Measurements from ENCODE around the gene PADI4. TPM values are rescaled to one million over a fixed set of nuclear protein-coding genes. Genes with fewer than 3 reads are reported as not detected.
"Not testable (repeated sequence)": the region's sequence is repeated elsewhere in the genome, so short reads cannot be mapped to it uniquely, and the experiment has no call there.

The PADI4 gene
- total RNA-seq, 1 donor from 2014 or later, result not detected

DNA sequence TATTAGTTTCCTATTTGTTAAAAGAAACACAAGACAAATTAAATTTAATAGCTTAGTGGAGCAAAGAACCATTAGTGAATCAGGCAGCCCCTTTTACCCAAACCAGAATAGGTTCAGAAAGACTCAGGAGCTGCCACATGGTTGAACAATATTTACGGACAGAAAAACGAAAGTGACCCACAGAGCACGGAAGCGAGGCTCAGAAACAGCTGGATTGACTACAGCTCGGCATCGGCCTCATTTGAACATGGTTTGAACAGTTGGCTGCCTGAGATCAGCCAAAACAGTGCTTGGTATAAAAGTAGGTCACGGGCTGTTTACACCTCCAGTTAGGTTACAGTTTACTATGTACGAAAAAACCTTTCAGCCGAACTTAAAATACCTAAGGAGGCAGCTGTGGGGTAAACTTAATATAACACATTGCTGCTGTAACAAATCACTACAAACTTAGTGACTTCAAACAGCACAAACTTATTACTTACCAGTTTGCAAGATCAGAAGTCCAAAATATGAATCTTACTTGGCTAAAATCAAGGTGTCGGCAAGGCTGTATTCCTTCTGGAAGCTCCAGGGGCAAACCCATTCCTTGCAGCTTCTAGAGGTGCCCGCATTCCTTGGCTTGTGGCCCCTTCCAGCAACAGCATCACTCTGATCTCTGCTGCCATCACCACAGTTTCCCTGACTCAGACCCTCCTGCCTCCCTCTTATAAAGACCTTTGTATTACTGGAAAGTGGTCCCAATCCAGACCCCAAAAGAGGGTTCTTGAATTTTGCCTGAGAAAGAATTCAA, 11.8 kb downstream of the PADI4 start:
- intact Hi-C loops (cut with DNase I), result no loop called here
- Histone ChIP-seq H3K9me3 (no peaks in the 10 kb centered on the region), H3K4me1 (no peaks in the 10 kb centered on the region), H3K27me3 (no peaks in the 10 kb centered on the region), H3K27ac (no peak overlapping the region), H3K36me3 (no peaks in the 10 kb centered on the region), H3K4me3 (no peak overlapping the region)
- no peak for DNase-seq (ENCODE audit: low spot score in 2 of 2)
- TF ChIP-seq, protein P1, sequence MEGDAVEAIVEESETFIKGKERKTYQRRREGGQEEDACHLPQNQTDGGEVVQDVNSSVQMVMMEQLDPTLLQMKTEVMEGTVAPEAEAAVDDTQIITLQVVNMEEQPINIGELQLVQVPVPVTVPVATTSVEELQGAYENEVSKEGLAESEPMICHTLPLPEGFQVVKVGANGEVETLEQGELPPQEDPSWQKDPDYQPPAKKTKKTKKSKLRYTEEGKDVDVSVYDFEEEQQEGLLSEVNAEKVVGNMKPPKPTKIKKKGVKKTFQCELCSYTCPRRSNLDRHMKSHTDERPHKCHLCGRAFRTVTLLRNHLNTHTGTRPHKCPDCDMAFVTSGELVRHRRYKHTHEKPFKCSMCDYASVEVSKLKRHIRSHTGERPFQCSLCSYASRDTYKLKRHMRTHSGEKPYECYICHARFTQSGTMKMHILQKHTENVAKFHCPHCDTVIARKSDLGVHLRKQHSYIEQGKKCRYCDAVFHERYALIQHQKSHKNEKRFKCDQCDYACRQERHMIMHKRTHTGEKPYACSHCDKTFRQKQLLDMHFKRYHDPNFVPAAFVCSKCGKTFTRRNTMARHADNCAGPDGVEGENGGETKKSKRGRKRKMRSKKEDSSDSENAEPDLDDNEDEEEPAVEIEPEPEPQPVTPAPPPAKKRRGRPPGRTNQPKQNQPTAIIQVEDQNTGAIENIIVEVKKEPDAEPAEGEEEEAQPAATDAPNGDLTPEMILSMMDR (IDR thresholded peaks at IDR 0.05), result no peak

DNA sequence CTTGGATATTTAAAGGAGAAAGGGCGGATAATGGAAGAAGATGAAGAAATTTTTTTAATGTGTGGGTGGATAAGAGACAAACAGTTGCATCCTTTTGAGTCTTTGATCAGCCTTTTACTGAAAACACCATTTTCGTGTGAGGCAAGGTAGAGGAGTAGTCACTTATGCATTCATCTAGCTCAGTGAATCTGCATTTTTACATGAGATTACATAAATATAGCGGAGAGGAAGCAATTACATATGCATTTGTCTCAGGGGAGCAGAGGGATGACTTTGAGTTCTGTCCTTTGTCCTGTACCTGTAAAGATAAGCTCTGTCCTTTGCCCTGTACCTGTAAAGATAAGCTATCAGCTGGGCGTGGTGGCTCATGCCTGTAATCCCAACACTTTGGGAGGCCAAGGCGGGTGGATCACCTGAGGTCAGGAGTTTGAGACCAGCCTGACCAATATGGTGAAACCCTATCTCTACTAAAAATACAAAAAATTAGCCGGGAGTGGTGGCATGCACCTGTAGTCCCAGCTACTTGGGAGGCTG, 13.9 kb downstream of the PADI4 start:
- H3K4me1 ChIP-seq; H3K27me3 ChIP-seq; H3K4me3 ChIP-seq; H3K9me3 ChIP-seq; H3K36me3 ChIP-seq; DNase-seq (ENCODE audit: low spot score in 2 of 2); H3K27ac ChIP-seq; intact Hi-C loops (cut with DNase I): not testable (repeated sequence)

DNA sequence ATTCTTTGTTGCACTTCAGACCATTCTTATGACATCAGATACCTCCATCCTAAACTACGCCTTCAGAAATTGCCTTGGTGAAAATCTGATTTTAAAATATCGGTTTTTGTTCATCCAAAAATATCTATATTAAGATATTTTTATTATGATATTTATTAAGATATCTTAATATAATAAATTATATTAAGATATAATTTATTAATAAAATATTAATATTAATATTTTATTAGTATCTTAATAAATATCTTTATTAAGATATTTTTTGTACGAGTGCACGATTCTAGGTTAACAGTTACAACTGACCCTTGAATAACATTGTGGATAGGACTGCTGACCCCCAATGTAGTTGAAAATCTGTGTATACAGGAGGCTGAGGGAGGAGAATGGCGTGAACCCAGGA, 20.9 kb downstream of the PADI4 start:
- no peaks in the 10 kb centered on the region for H3K9me3 ChIP-seq
- H3K27ac ChIP-seq, result no peak overlapping the region
- intact Hi-C loops (cut with DNase I), result no loop called here
- DNase-seq (ENCODE audit: low spot score in 2 of 2), result no peak
- H3K4me3 ChIP-seq, result no peak overlapping the region
- no peaks in the 10 kb centered on the region for H3K27me3 ChIP-seq
- H3K36me3 ChIP-seq, result no peaks in the 10 kb centered on the region
- H3K4me1 ChIP-seq, result no peaks in the 10 kb centered on the region
- TF ChIP-seq, protein P1 (IDR thresholded peaks at IDR 0.05), result no peak

DNA sequence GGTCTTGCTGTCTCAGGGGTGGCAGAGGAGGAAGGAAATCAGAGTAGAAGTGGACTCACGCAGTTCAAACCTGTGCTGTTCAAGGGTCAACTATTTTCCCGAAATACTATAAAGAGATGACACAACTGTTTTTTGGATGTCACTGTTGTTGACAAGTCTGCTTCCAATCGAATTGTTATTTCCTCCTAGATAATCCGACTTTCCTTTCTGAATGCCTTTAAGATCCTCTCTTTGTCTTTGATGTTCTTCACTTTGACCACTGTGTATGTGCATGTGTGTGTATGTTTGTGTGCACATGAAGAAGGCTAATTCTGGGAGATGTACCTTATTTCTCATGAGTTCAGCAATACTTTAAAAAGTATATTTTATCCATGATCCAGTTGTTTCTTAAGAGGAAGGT, 21.6 kb downstream of the PADI4 start:
- TF ChIP-seq, protein P1 (IDR thresholded peaks at IDR 0.05), result no peak
- no peak for DNase-seq (ENCODE audit: low spot score in 2 of 2)

DNA sequence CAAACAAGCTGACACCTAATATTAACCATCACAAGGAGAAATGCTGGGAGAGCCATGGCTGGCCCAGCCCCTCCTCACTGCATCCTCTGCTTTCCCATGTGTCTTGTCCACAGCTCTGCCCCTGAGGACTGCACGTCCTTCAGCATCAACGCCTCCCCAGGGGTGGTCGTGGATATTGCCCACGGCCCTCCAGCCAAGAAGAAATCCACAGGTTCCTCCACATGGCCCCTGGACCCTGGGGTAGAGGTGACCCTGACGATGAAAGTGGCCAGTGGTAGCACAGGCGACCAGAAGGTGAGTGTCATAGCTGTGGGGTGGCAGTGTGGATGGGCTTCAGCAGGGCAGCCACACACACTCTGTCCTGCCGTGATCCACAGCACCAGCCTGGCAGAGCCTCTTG, 22.9 kb downstream of the PADI4 start:
- Histone ChIP-seq H3K4me1 (no peaks in the 10 kb centered on the region), H3K4me3 (no peak overlapping the region), H3K27me3 (no peaks in the 10 kb centered on the region), H3K9me3 (no peaks in the 10 kb centered on the region), H3K27ac (no peak overlapping the region), H3K36me3 (no peaks in the 10 kb centered on the region)
- TF ChIP-seq, protein P1 (IDR thresholded peaks at IDR 0.05), result no peak
- peak in 1 of 2 donors; percentile 30 for DNase-seq (ENCODE audit: low spot score in 2 of 2)
- intact Hi-C loops (cut with DNase I), result no loop called here

More for the DNA sequence above, 21.6 kb downstream of the PADI4 start:
- no peak overlapping the region for H3K4me3 ChIP-seq
- H3K36me3 ChIP-seq, result no peaks in the 10 kb centered on the region
- H3K4me1 ChIP-seq, result no peaks in the 10 kb centered on the region
- no peak overlapping the region for H3K27ac ChIP-seq
- intact Hi-C loops (cut with DNase I), result no loop called here
- H3K27me3 ChIP-seq, result no peaks in the 10 kb centered on the region
- no peaks in the 10 kb centered on the region for H3K9me3 ChIP-seq

DNA sequence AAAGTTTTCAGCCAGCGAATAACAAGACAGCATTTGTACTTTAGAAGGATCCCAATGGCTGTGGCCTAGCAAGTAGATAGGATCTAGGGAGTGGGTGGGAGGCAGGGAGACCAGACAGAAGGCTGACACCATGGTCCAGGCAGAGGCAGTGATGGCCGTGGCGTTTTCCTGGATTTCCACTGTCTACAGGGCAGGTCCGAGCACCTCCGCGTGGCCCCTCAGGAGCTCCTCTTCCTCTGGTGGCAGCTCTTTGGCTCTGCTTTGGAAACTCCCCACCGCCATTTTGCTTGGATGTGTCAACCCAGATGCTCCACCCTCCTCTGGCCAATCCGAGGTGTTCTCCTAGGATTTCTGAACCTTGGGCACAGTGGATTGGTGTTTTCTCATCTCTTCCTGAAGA, 25.1 kb downstream of the PADI4 start:
- peak in 1 of 2 donors; percentile 50 for DNase-seq (ENCODE audit: low spot score in 2 of 2)
- Histone ChIP-seq H3K36me3 (no peaks in the 10 kb centered on the region), H3K4me3 (no peak overlapping the region), H3K27ac (no peak overlapping the region), H3K9me3 (no peaks in the 10 kb centered on the region), H3K27me3 (no peaks in the 10 kb centered on the region), H3K4me1 (no peaks in the 10 kb centered on the region)
- TF ChIP-seq, protein P1 (IDR thresholded peaks at IDR 0.05), result no peak
- intact Hi-C loops (cut with DNase I), result no loop called here
